HepG2 (cell line): ENCODE results near the gene LAPTM4A. TPM values are rescaled to one million over a fixed set of nuclear protein-coding genes. Genes with fewer than 3 reads are reported as not detected.
A peak's percentile ranks its signal among the peaks of the same experiment; 100 is the strongest.

ENCODE experiments used
- ASH2L ChIP-seq: fragments of 300-600, 200-600 bp; sonication (generic); IDR thresholded peaks from 2 replicates; pipeline ENCODE4 v1.7.0; 2017; ENCODE audit warnings: low read depth, mild to moderate bottlenecking, moderate library complexity, mixed read lengths, low read length; ENCODE audit not compliant: insufficient read length
- ATF5 ChIP-seq: sonication (generic); formaldehyde crosslinking; IDR thresholded peaks from 2 replicates; pipeline ENCODE4 v1.4.0; 2020; ENCODE audit warnings: mild to moderate bottlenecking, low read depth, missing genetic modification reagents
- DBP ChIP-seq: sonication (generic); formaldehyde crosslinking; IDR thresholded peaks from 2 replicates; pipeline ENCODE4 v1.4.0; 2020; ENCODE audit warnings: missing genetic modification reagents; ENCODE audit errors: not compliant biosample characterization
- FIP1L1 ChIP-seq: fragments of 200-400 bp; formaldehyde crosslinking; IDR thresholded peaks from 2 replicates; pipeline ENCODE4 v1.6.1; 2018; ENCODE audit warnings: low read depth, mild to moderate bottlenecking, low read length, moderate library complexity, borderline replicate concordance; ENCODE audit not compliant: insufficient read depth
- HCFC1 ChIP-seq: fragments of 150-350 bp; IDR thresholded peaks from 2 replicates; pipeline ENCODE4 v1.6.1; 2014; ENCODE audit warnings: low read depth, low read length
- HOXA9 ChIP-seq: sonication (generic); formaldehyde crosslinking; IDR thresholded peaks from 2 replicates; pipeline ENCODE4 v1.8.1; 2022; ENCODE audit warnings: missing genetic modification reagents, mild to moderate bottlenecking, moderate library complexity, borderline replicate concordance
- LRRFIP1 ChIP-seq: sonication (generic); formaldehyde crosslinking; conservative IDR thresholded peaks from 2 replicates; pipeline ENCODE4 v1.4.0; 2020; ENCODE audit warnings: missing genetic modification reagents
- NFE2L1 ChIP-seq: sonication (generic); formaldehyde crosslinking; IDR thresholded peaks from 2 replicates; pipeline ENCODE4 v1.4.0; 2020; ENCODE audit warnings: missing genetic modification reagents, mild to moderate bottlenecking, borderline replicate concordance
- PREB ChIP-seq: sonication (generic); formaldehyde crosslinking; IDR thresholded peaks from 2 replicates; pipeline ENCODE4 v1.4.0; 2020; ENCODE audit warnings: missing genetic modification reagents
- REST ChIP-seq, 2 experiments: IDR thresholded peaks; 2 replicates each; pipeline ENCODE4 v1.6.1; 2011 to 2012; ENCODE audit warnings: low read length in 2 of 2, borderline replicate concordance in 1 of 2, low read depth in 1 of 2, mild to moderate bottlenecking in 1 of 2, moderate library complexity in 1 of 2
- THAP11 ChIP-seq: IDR thresholded peaks from 2 replicates; pipeline ENCODE4 v1.6.1; 2016; ENCODE audit warnings: missing biosample characterization, missing genetic modification reagents
- ZNF136 ChIP-seq: sonication (generic); formaldehyde crosslinking; IDR thresholded peaks from 2 replicates; pipeline ENCODE4 v1.8.1; 2022; ENCODE audit warnings: low read depth, mild to moderate bottlenecking, moderate library complexity, missing genetic modification reagents
- ZNF234 ChIP-seq: sonication (generic); formaldehyde crosslinking; conservative IDR thresholded peaks from 2 replicates; pipeline ENCODE4 v1.5.1; 2020; ENCODE audit warnings: mild to moderate bottlenecking, missing genetic modification reagents
- ZNF256 ChIP-seq: sonication (generic); formaldehyde crosslinking; conservative IDR thresholded peaks from 2 replicates; pipeline ENCODE4 v1.4.0; 2020; ENCODE audit warnings: missing genetic modification reagents
- ZNF296 ChIP-seq: sonication (generic); formaldehyde crosslinking; conservative IDR thresholded peaks from 2 replicates; pipeline ENCODE4 v1.5.0; 2020; ENCODE audit warnings: mild to moderate bottlenecking, missing genetic modification reagents
- ZNF615 ChIP-seq: sonication (generic); formaldehyde crosslinking; IDR thresholded peaks from 2 replicates; pipeline ENCODE4 v1.5.0; 2020; ENCODE audit warnings: mild to moderate bottlenecking, missing genetic modification reagents, borderline replicate concordance
- ZNF674 ChIP-seq: sonication (generic); formaldehyde crosslinking; IDR thresholded peaks from 2 replicates; pipeline ENCODE4 v1.5.0; 2020; ENCODE audit warnings: low read depth, mild to moderate bottlenecking, missing genetic modification reagents
- ZNF703 ChIP-seq: sonication (generic); formaldehyde crosslinking; IDR thresholded peaks from 2 replicates; pipeline ENCODE4 v1.5.1; 2020; ENCODE audit warnings: missing genetic modification reagents, mild to moderate bottlenecking, moderate library complexity, borderline replicate concordance
- polyA plus RNA-seq, 8 experiments: library from polyadenylated mRNA; depleted of rRNA in 3 of 8; stranded (reverse) in 7 of 8; unstranded in 1 of 8; fragments of >200 nt; fragmentation: Illumina TruSeq in 4 of 8; extraction: Trizol in 4 of 8; gene quantifications; 2 replicates each; pipeline versions ENCODE4 v1.2.1 to v1.2.3, GENCODE V29; 2011 to 2016; ENCODE audit warnings: low read depth in 4 of 8, missing spikeins in 1 of 8, mixed read lengths in 1 of 8; ENCODE audit not compliant: insufficient read depth in 1 of 8
- total RNA-seq, 5 experiments: library from RNA; depleted of rRNA; stranded (reverse); fragments of >200 nt; fragmentation: Illumina TruSeq; extraction: Trizol; gene quantifications; 2 replicates each; pipeline ENCODE4 v1.2.3, GENCODE V29; 2016; ENCODE audit warnings: low read depth in 1 of 5

LAPTM4A gene
- total and polyA plus RNA-seq, 2 of the 13 experiments (the other 11 are each of a cell fraction or from before 2014, with no cell fraction given): 116 to 558 TPM

GRCh38 chr2:19989667-19990415, 61.6 kb downstream of the LAPTM4A start, which contains the start of gene WDR35 (continued):
- TF ChIP-seq ZNF615 (CRISPR knock-in tag): peak; percentile 58; the same call in 1 of the 2 replicates
- peak; percentile 9; the same call in 1 of the 2 replicates for TF ChIP-seq ZNF703 (CRISPR knock-in tag)
- peak; percentile 87; the same call in 1 of the 2 replicates for TF ChIP-seq ZNF234
- TF ChIP-seq ZNF296 (CRISPR knock-in tag): peak; percentile 82
- peak; percentile 86 for TF ChIP-seq DBP
- TF ChIP-seq REST (IDR thresholded peaks at IDR 0.05; ENCODE audit: borderline replicate concordance in 1 of 2, low read depth in 1 of 2, low read length in 2 of 2): peak in 1 of 2 experiments; percentile 51; a peak in 3 of 4 replicates
- peak; percentile 74; the same call in 1 of the 2 replicates for TF ChIP-seq ZNF256
- TF ChIP-seq ZNF674: no peak
- peak; percentile 16; the same call in 1 of the 2 replicates for TF ChIP-seq ATF5
- peak; percentile 74 for TF ChIP-seq ASH2L
- TF ChIP-seq LRRFIP1 (CRISPR knock-in tag): no peak
- TF ChIP-seq HOXA9 (CRISPR knock-in tag): peak; percentile 64; the same call in 1 of the 2 replicates
- no peak for TF ChIP-seq PREB (CRISPR knock-in tag)
- TF ChIP-seq HCFC1: no peak; the same call in 1 of the 2 replicates
- TF ChIP-seq FIP1L1: peak; percentile 43; the same call in 1 of the 2 replicates
- TF ChIP-seq ZNF136 (CRISPR knock-in tag): peak; percentile 99; the same call in 1 of the 2 replicates
- TF ChIP-seq THAP11 (CRISPR knock-in tag): peak; percentile 90
- TF ChIP-seq NFE2L1 (CRISPR knock-in tag): no peak; the same call in 1 of the 2 replicates
